ENCODE data around the gene ADCK1.
"Not testable (repeated sequence)": the region's sequence is repeated elsewhere in the genome, so short reads cannot be mapped to it uniquely, and the experiment has no call there.

ADCK1 gene

DNA sequence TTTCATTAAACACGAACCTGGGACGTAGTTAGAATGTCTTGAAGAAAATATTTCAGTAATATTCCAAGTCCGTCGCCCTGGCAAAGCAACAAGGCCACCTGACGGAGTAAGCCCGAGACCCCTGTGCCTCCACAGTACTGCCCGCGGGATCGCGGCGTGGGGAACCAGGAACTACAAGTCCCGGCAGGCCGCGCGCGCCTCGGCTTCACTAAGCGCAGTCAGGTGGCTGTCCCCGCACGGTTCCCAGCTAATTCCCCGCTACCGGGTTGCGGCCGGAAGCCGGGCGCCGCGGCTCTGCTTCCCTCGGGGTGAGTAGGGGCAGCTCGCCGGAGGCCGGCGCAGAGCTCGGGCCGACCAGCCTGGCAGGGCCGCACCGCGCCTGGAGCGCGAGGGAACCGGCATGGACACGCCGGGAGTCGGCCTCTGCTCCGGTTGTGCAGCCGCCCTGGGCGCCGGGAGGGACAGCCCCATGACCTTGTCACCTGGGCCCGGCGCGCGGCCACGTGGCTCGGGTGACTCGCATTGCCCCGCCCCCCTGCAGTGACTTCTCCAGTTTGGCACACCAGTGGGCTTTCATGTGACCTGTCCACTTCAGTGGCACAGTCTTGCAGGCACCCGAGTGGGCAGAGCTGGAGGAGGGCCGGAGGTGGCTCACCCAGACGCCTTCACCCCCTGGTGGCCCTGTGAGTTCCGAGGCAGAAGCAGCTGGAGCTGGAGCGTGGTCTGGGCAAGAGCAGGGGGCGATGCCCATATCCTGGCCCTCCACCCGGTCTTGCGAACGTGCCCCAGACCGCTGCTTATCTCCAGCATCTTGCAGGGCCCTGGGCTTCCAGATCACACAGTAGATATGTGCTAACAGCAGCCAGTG is at the start of gene ADCK1:
Gene ADCK1, plus strand, starts transcription at position 247 of the 868 bp plus-strand sequence. CDS start 18,870 bp downstream, outside the sequence.
- peak; percentile 73 for DNase-seq
- in situ Hi-C loops (cut with HindIII; ENCODE audit: low pct_ligation_motif_present, low pct_unique_long_range_greater_than_20kb, low sequenced_read_pairs), result no loop called here

- no peak for DNase-seq
- in situ Hi-C loops (cut with HindIII; ENCODE audit: low pct_ligation_motif_present, low pct_unique_long_range_greater_than_20kb, low sequenced_read_pairs), result no loop called here
These were observed 47.6 kb upstream of the ADCK1 start for GRCh38 chr14:77752266-77752665.

DNA sequence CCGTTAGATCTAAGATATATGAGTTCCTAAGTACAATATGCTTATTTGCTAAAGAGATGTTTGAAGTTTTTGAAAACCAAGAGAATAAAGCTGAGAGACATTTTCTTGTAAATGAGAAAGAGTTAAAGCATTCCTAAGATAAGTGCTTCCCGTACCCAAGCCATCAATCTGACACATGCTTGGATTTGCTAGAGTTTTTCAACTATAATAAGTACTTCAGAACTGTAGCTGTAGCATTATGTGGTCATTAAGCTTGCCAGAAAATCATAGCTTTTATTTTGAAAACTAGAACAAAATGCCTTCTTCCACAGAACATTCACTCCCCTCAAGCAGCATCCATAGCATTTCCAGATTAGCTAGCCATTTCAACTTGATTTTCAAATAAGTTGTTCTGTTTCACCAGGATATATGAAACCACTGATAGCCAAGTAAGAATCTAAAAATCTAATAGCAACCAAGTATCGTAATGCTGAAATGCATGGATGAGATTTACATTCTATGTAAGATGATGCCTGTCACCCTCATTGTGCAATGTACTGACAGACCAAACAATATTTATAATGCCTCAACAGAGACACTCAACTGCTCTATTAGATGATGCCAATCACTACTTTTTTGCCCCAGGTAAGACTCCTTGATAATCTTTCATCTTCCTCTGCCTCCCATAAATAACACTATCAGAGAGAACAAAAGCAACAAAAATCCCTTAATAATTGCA is 47.0 kb upstream of the ADCK1 start:
- in situ Hi-C loops (cut with HindIII; ENCODE audit: low pct_ligation_motif_present, low pct_unique_long_range_greater_than_20kb, low sequenced_read_pairs), result no loop called here
- DNase-seq, result no peak

DNA sequence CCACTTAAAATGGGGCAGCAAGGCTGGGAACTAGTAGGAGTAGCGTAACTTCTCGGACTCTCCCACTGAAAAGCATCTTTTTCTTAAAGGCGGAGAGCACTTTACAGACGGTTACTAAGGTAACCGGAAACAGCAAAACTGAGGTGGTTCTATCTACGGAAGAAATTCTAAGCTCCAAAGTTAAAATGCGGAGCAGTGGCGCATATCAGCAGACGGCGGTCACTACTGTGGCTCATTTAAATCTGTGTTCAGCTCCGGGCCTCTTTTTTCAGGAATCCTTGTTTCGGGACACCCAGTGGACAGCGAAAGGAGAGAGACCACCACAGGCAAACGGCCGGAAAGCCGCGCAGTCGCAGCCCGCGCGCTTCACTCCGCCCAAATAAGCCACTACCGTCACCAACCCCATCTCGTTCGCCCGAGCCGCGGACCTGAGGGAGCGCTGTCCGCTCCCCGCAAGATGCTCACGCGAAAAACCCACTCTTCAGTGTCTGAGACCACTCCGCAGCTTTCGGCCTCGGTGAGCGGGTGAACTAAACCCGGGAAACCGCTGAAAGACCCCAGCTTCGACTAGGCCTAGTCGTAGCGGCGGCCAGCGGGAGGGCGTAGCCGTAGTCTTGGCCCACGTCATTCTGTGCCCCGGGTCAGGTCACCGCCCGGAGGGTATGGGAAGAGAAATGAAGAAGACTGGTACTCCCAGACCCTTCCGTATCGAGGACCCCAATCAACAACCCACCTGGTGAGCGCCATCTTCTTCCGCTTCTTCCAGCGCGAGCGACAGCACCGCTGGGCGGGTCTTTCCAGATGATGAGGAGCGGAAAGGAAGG is 39.3 kb upstream of the ADCK1 start, which contains the start of gene SNW1:
Gene SNW1, minus strand, starts transcription at position 776 of the 824 bp plus-strand sequence. Its CDS starts 29 bp downstream, at position 747.
- in situ Hi-C loops (cut with HindIII; ENCODE audit: low pct_ligation_motif_present, low pct_unique_long_range_greater_than_20kb, low sequenced_read_pairs), result no loop called here
- peak; percentile 94 for DNase-seq

DNA sequence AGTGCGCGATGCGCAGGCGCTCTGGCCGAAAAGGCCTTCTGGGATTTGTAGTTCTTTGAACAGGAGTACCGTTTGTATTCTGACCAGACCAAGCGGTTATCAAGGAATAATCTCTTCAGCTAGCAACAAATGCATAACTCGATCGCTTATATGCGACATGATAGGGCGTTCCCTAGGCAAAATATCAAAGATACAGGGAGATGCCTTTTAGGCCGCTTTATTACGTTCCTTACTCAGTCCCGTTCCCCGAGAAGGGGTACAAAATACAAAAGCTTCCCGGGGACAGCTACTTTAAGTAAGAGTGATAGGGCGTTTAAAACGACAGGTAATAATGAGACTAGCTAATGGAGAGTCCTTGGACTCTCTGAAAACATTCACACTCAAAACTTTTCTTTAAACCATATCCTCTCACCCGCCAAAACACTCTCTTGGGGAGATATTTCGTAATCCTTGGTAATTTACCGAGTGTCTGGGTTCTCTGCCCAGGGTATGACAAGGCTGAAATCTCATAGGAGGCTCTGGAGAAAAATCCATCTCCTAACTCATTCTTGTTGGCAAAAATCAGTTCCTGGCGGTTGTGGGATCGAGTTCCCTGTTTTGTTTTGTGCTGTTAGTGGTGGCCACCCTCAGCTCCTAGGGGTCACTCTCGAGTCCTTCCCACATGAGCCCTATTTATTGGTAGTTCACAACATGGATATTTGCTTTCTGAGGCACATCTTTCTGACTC is 38.5 kb upstream of the ADCK1 start:
- in situ Hi-C loops (cut with HindIII; ENCODE audit: low pct_ligation_motif_present, low pct_unique_long_range_greater_than_20kb, low sequenced_read_pairs), result no loop called here

DNA sequence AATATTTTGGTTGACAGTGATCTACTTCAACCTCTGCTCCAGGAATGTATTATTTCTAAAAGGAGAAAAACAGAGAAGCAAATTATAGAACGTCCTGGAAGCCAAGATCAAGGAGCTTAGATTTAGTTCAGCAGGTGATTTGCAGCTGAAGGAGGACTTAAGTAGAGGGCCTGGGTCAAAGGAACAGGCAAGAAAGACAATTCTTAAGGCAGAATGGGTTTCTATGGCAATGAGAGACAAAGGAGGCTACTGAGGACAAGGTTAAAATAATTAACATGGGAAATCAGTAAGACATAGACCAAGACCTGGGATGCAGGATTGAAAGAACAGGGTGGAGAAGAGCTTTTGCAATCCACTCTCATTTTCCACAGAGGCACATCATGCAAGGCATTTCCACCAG is 36.6 kb upstream of the ADCK1 start:
- in situ Hi-C loops (cut with HindIII; ENCODE audit: low pct_ligation_motif_present, low pct_unique_long_range_greater_than_20kb, low sequenced_read_pairs), result no loop called here

More for the DNA sequence above, 38.5 kb upstream of the ADCK1 start:
- peak; percentile 59 for DNase-seq

GRCh38 chr14:77763978-77764377 is 35.9 kb upstream of the ADCK1 start:
- in situ Hi-C loops (cut with HindIII; ENCODE audit: low pct_ligation_motif_present, low pct_unique_long_range_greater_than_20kb, low sequenced_read_pairs), result no loop called here
- no peak for DNase-seq

More for the DNA sequence above, 36.6 kb upstream of the ADCK1 start:
- no peak for DNase-seq

- in situ Hi-C loops (cut with HindIII; ENCODE audit: low pct_ligation_motif_present, low pct_unique_long_range_greater_than_20kb, low sequenced_read_pairs); DNase-seq: not testable (repeated sequence)
These were observed 31.4 kb upstream of the ADCK1 start for GRCh38 chr14:77768442-77769069.

DNA sequence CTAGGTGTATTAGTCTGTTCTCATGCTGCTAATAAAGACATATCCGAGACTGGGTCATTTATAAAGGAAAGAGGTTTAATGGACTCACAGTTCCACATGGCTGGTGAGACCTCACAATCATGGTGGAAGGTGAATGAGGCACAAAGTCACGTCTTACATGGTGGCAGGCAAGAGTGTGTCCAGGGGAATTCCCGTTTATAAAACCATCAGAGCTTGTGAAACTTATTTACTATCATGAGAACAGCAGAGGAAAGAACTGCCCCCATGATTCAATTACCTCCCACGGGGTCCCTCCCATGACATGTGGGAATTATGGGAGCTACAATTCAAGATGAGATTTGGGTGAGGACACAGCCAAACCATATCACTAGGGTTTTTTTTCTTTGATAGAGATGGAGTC is 25.9 kb upstream of the ADCK1 start:
- in situ Hi-C loops (cut with HindIII; ENCODE audit: low pct_ligation_motif_present, low pct_unique_long_range_greater_than_20kb, low sequenced_read_pairs); DNase-seq: not testable (repeated sequence)

DNA sequence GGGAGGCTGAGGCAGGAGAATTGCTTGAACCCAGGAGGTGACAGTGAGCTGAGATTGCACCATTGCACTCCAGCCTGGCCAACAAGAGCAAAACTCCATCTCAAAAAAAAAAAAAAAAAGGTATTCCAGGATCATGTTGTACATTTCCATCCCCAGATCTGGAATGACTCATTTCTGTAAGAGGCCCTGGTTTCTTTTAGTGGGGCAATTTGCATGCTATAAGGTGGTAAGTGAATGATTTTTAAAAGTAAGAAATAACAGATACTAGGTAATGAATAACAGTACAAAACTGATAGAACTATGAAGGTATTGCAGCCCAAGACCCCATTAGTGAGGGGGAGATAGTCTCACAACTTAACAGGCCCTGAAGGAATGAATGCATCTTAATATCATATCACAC is 17.7 kb upstream of the ADCK1 start:
- no peak for DNase-seq
- in situ Hi-C loops (cut with HindIII; ENCODE audit: low pct_ligation_motif_present, low pct_unique_long_range_greater_than_20kb, low sequenced_read_pairs), result no loop called here

DNA sequence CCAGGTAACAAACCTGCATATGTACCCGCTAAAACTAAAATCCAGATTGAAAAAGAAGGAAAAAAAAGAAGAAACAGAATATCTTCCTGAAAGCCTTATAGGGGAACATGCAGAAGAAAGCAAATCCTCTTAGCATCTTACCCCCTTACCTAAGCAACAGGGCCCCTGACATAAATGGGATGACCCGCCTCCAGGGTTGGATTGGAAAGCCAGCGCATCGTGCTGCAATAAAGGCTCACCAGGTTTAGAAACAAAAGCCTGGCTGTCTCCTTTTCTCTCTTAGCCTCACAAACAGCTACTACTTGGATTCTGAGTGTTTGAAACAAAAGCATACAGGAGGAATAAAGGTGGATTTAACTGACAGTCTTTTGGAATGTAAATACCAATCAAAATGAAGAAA is 13.8 kb upstream of the ADCK1 start:
- DNase-seq, result no peak
- in situ Hi-C loops (cut with HindIII; ENCODE audit: low pct_ligation_motif_present, low pct_unique_long_range_greater_than_20kb, low sequenced_read_pairs), result no loop called here

- in situ Hi-C loops (cut with HindIII; ENCODE audit: low pct_ligation_motif_present, low pct_unique_long_range_greater_than_20kb, low sequenced_read_pairs), result no loop called here
- DNase-seq, result no peak
These were observed 9.2 kb upstream of the ADCK1 start for GRCh38 chr14:77790566-77791224.

DNA sequence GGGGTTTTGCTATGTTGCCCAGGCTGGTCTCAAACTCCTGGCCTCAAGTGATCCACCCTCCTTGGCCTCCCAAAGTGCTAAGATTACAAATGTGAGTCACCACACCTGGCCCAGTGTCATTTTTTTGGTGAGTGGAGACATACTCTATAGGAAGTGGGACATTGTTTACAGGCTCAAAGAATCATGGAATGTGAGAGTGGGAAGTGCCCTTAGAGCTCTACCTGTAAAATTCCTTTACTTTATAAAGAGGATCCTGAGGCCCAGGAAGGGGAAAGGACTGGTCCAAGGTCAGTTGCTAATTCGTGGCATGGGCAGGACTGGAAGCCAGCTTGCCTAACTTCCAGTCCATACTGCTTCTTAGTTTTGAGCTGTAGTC is 8.7 kb upstream of the ADCK1 start:
- in situ Hi-C loops (cut with HindIII; ENCODE audit: low pct_ligation_motif_present, low pct_unique_long_range_greater_than_20kb, low sequenced_read_pairs), result no loop called here

DNA sequence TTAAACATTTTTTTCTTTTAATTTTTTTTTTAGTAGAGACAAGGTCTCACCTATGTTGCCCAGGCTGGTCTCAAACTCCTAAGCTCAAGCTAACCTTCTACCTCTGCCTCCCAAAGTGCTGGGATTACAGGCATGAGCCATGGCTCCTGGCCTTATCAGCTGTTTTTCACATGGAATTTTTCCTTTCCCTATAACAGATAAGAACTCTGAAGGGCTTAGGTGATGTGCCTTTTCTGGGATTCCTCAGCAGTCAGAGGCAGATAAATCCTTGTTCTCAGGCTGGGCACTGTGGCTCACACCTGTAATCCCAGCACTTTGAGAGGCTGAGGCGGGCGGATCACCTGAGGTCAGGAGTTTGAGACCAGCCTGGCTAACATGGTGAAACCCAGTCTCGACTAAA is 6.7 kb upstream of the ADCK1 start:
- in situ Hi-C loops (cut with HindIII; ENCODE audit: low pct_ligation_motif_present, low pct_unique_long_range_greater_than_20kb, low sequenced_read_pairs); DNase-seq: not testable (repeated sequence)

More for the DNA sequence above, 8.7 kb upstream of the ADCK1 start:
- DNase-seq, result no peak

DNA sequence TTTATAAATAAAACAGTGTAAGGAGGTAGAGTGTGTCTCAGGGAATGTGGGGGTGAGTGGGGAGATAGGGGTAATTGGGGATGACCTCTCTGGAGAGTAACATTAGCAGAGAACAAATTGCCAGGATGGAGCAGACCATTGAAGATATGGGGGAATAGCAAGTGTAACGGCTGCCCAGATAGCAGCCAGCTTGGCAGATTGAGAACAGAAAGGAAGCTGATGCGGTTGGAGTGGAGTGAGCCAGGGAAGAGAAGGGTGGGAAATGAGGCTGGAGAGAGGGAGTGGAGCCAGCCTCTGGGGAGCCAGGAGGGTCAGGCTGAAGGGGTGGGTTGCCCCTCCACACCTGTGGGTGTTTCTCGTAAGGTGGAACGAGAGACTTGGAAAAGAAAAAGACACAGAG is 5.6 kb upstream of the ADCK1 start:
- in situ Hi-C loops (cut with HindIII; ENCODE audit: low pct_ligation_motif_present, low pct_unique_long_range_greater_than_20kb, low sequenced_read_pairs), result no loop called here
- no peak for DNase-seq

DNA sequence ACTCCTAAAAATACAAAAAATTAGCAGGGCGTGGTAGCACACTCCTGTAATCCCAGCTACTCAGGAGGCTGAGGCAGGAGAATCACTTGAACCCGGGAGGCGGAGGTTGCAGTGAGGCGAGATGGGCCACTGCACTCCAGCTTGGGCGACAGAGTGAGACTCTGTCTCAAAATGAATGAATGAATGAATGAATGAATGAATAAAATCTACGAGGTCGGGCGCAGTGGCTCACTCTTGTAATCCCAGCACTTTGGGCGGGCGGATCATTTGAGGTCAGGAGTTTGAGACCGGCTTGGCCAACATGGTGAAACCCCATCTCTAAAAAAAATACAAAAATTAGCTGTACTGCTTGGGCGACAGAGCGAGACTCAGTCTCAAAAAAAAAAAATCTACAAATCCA is 453 bp upstream of the ADCK1 start:
- DNase-seq; in situ Hi-C loops (cut with HindIII; ENCODE audit: low pct_ligation_motif_present, low pct_unique_long_range_greater_than_20kb, low sequenced_read_pairs): not testable (repeated sequence)

- DNase-seq, result no peak
- in situ Hi-C loops (cut with HindIII; ENCODE audit: low pct_ligation_motif_present, low pct_unique_long_range_greater_than_20kb, low sequenced_read_pairs), result no loop called here
These were observed 905 bp downstream of the ADCK1 start for GRCh38 chr14:77800814-77801213.

All from ACHN (cell line).